ENCODE results near the gene DCK. TPM values are rescaled to one million over a fixed set of nuclear protein-coding genes. Genes with fewer than 3 reads are reported as not detected.
"Not testable (repeated sequence)": the region's sequence is repeated elsewhere in the genome, so short reads cannot be mapped to it uniquely, and the experiment has no call there.

The DCK gene
- total RNA-seq, 1 donor from 2014 or later, result 12.7 TPM

GRCh38 chr4:71009086-71009485 is 15.6 kb downstream of the DCK start:
- no peak for DNase-seq (ENCODE audit: low spot score in 2 of 2, unreplicated experiment in 2 of 2)
- H3K27me3 Mint-ChIP-seq (ENCODE audit: low read depth), result no peaks in the 10 kb centered on the region
- peak overlapping the region; percentile 23 for H3K27ac Mint-ChIP-seq
- peaks cover 21% of the 10 kb centered on the region for H3K4me1 Mint-ChIP-seq
- TF ChIP-seq, protein P1, sequence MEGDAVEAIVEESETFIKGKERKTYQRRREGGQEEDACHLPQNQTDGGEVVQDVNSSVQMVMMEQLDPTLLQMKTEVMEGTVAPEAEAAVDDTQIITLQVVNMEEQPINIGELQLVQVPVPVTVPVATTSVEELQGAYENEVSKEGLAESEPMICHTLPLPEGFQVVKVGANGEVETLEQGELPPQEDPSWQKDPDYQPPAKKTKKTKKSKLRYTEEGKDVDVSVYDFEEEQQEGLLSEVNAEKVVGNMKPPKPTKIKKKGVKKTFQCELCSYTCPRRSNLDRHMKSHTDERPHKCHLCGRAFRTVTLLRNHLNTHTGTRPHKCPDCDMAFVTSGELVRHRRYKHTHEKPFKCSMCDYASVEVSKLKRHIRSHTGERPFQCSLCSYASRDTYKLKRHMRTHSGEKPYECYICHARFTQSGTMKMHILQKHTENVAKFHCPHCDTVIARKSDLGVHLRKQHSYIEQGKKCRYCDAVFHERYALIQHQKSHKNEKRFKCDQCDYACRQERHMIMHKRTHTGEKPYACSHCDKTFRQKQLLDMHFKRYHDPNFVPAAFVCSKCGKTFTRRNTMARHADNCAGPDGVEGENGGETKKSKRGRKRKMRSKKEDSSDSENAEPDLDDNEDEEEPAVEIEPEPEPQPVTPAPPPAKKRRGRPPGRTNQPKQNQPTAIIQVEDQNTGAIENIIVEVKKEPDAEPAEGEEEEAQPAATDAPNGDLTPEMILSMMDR (IDR thresholded peaks at IDR 0.05; ENCODE audit: unreplicated experiment), result no peak
- H3K4me3 Mint-ChIP-seq, result no peak overlapping the region
- H3K36me3 Mint-ChIP-seq, result peaks cover 21% of the 10 kb centered on the region
- H3K9me3 Mint-ChIP-seq, result peaks cover 12% of the 10 kb centered on the region

DNA sequence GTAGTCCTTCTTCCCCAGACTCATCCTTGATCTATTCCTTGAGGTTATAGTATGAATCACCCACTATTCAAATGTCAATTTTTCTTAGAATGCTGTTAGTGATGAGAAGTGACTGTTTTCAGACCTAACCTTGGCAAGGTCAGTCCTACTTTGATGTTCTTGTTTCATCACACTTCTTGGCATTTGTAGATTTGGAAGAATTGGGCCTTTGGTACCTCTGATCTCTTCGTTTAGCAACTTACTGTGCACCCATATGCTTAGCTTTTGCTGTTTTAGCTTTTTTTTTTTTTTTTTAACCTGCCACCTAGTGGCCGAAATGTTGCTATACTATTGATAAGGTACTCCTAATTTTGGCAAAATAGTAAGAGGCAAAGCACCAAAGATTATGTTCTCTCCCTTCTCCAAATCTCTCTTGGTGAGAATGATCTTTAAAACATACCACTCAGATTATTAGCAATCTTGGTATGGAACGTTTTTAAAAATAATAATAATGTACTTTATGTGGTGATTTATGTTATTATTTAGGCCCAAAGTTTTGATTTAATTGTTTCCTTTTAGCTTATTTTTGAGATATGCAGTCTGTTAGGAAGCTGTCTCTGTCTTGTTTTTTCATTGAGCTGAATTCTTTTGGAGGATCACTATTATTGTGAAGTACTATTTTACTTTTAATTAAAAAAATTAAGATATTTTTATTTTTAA is 16.6 kb downstream of the DCK start:
- Mint-ChIP-seq H3K36me3 (peaks cover 29% of the 10 kb centered on the region), H3K4me3 (no peak overlapping the region), H3K27ac (peak overlapping the region; percentile 6), H3K27me3 (ENCODE audit: low read depth) (no peaks in the 10 kb centered on the region), H3K4me1 (peaks cover 21% of the 10 kb centered on the region), H3K9me3 (peaks cover 21% of the 10 kb centered on the region)
- TF ChIP-seq, protein P1 (IDR thresholded peaks at IDR 0.05; ENCODE audit: unreplicated experiment), result peak; percentile 95
- no peak for DNase-seq (ENCODE audit: low spot score in 2 of 2, unreplicated experiment in 2 of 2)

DNA sequence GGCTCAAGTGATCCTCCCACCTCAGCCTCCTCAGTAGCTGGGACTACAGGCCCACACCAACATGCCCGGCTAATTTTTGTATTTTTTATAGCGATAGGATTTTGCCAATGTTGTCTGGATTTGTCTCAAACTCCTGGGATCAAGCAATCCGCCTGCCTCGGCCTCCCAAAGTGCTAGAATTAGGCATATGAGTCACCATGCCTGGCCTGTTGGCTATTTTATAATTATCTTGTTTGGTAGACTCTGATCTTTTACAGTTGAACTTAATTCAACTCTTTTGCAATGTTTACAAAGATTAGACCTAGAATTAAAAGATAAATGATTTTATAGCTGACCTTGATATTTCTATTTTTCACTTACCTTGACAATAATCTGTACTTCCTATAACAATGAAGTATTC is 18.0 kb downstream of the DCK start:
- DNase-seq (ENCODE audit: low spot score in 2 of 2, unreplicated experiment in 2 of 2), result no peak
- Mint-ChIP-seq H3K27me3 (ENCODE audit: low read depth) (no peaks in the 10 kb centered on the region), H3K4me1 (peaks cover 21% of the 10 kb centered on the region), H3K36me3 (peaks cover 36% of the 10 kb centered on the region), H3K9me3 (peaks cover 28% of the 10 kb centered on the region), H3K27ac (no peak overlapping the region), H3K4me3 (no peak overlapping the region)
- TF ChIP-seq, protein P1 (IDR thresholded peaks at IDR 0.05; ENCODE audit: unreplicated experiment), result no peak

DNA sequence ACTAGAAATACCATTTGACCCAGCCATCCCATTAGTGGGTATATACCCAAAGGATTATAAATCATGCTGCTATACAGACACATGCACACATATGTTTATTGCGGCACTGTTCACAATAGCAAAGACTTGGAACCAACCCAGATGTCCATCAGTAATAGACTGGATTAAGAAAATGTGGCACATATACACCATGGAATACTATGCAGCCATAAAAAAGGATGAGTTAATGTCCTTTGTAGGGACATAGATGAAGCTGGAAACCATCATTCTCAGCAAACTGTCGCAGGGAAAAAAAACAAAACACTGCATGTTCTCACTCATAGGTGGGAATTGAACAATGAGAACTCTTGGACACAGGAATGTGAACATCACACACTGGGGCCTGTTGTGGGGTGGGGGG is 23.9 kb downstream of the DCK start:
- not testable (repeated sequence) for H3K27me3 Mint-ChIP-seq (ENCODE audit: low read depth); H3K4me1 Mint-ChIP-seq; H3K4me3 Mint-ChIP-seq; H3K27ac Mint-ChIP-seq; DNase-seq (ENCODE audit: low spot score in 2 of 2, unreplicated experiment in 2 of 2)
- peaks cover 45% of the 10 kb centered on the region for H3K36me3 Mint-ChIP-seq
- H3K9me3 Mint-ChIP-seq, result peaks cover 32% of the 10 kb centered on the region

DNA sequence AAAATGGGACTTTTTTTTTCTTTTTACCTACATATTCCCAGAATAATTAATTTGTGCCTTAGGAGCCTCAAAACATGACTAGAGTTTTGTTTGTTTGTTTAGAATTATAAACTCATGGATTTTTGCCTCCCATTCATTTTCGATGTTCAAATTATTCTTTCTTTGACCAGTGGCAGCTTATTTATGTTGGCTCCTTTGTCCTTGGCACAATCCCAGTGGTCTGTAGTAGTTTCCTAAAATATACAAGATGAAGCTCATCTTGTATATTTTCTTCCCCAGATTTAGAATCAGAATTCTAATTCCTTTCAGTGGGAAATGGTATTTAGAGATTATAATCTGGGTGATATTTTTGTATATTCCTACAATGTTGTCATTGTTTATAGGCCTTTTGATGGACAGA is 27.2 kb downstream of the DCK start:
- H3K9me3 Mint-ChIP-seq, result peaks cover 9% of the 10 kb centered on the region
- H3K4me1 Mint-ChIP-seq, result peaks cover 7% of the 10 kb centered on the region
- no peaks in the 10 kb centered on the region for H3K27me3 Mint-ChIP-seq (ENCODE audit: low read depth)
- peaks cover 31% of the 10 kb centered on the region for H3K36me3 Mint-ChIP-seq
- H3K4me3 Mint-ChIP-seq, result no peak overlapping the region
- no peak overlapping the region for H3K27ac Mint-ChIP-seq
- TF ChIP-seq, protein P1 (IDR thresholded peaks at IDR 0.05; ENCODE audit: unreplicated experiment), result no peak
- no peak for DNase-seq (ENCODE audit: low spot score in 2 of 2, unreplicated experiment in 2 of 2)

GRCh38 chr4:71025654-71026053 is 32.2 kb downstream of the DCK start:
- TF ChIP-seq, protein P1 (IDR thresholded peaks at IDR 0.05; ENCODE audit: unreplicated experiment), result no peak
- Mint-ChIP-seq H3K27ac (peak overlapping the region; percentile 54), H3K36me3 (peaks cover 24% of the 10 kb centered on the region), H3K4me3 (no peak overlapping the region), H3K27me3 (ENCODE audit: low read depth) (no peaks in the 10 kb centered on the region), H3K9me3 (no peaks in the 10 kb centered on the region), H3K4me1 (peaks cover 14% of the 10 kb centered on the region)
- DNase-seq (ENCODE audit: low spot score in 2 of 2, unreplicated experiment in 2 of 2), result no peak

Data from mesothelial cell of epicardium (in vitro differentiated cells).